ENCODE results near the gene HMG20B.

DNA sequence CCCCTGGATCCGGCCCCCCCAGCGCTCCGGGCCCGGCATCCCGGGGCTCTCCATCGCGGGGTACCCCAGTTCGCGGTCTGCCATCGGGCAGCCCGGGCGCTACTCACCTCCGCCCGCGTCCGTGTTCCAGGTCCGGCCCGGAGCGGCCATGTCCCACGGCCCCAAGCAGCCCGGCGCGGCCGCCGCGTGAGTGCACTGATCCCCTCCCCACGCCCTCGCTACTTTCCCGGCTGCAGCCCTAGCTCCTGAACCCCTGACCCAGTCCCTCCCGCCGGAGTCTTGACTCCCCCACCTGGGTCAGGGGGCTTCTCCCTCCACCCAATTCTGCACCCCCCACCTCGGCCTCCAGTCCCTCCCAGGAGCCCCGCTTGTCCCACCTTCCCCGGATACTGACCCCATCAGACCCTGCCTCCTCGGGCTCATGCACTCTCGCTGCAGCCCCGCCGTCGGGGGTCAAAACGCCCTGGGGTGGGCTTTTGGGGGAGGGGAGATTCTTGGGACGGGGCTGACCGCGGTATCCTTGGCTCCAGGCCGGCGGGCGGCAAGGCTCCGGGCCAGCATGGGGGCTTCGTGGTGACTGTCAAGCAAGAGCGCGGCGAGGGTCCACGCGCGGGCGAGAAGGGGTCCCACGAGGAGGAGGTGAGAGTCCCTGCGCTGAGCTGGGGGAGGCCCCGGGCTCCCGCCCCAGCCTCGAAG lies 566 bp downstream of the HMG20B start:
- no peak for TF ChIP-seq CTCF (IDR thresholded peaks at IDR 0.05)
- TF ChIP-seq EZH2 (IDR thresholded peaks at IDR 0.05): no peak
